HT-29 (cell line): ENCODE results near the gene EXOC4. TPM values are rescaled to one million over a fixed set of nuclear protein-coding genes. Genes with fewer than 3 reads are reported as not detected.

ENCODE experiments used
- DNase-seq: peaks from one replicate; pipeline ENCODE4 v3.0.0-alpha.2; 2015; ENCODE audit warnings: low spot score
- total RNA-seq: library from RNA; depleted of rRNA; stranded (reverse); fragments of >200 nt; shearing (Covaris generic); gene quantifications from 2 replicates; pipeline ENCODE4 v1.2.3, GENCODE V29; 2014

EXOC4 gene
- total RNA-seq, 1 experiment from 2014 or later = 59.8 TPM

DNA sequence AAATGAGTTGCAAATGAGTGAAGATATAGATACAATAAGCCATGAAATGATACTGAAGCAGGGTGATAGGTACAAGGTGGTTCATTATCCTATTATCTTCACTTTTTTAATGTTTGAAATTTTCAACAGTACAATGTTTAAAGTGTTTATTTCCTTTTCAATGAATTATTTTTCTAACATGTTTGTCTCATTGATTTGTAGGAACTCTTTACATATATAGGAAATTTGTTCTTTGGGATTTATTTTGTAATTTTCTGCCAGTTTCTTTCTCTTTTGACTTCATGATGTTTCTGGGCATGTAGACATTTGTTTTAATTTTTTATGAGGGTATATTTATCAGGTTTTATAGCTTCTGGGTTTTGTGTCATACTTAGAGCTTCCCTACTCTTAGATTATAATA lies 108.9 kb downstream of the EXOC4 start:
- DNase-seq = no peak

DNA sequence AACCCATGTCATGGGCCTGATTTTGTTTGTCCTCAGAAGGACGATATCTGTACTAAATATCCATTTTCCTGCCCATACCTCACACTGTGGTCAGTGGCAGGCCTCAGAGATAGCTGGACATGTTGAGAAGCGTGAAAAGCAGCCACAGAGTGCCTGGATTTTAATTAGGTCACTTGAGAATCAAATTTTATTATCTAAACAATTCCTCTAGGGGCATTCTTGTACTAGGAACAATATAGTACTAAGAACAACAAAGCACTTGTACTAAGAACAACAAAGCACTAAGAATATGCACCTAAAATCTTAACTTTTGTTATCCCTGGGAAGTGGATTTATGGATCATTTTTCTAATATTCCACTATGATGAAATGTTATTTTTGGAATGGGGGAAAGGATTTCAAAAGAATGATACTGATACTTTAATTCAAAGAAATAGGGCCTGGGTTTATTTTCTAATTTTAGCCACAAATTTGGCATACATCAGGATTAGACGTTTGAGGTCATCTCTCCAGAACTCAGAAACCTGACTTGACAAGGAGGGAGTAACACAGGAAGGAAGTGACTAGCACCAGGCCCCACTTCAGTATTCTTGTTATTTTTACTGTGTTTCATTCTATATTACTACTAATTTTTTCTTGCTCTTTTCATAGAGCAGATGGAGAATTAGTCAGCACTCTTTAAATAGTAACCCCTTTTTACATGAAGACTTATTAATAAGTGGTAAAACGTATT lies 112.2 kb downstream of the EXOC4 start:
- DNase-seq = no peak

DNA sequence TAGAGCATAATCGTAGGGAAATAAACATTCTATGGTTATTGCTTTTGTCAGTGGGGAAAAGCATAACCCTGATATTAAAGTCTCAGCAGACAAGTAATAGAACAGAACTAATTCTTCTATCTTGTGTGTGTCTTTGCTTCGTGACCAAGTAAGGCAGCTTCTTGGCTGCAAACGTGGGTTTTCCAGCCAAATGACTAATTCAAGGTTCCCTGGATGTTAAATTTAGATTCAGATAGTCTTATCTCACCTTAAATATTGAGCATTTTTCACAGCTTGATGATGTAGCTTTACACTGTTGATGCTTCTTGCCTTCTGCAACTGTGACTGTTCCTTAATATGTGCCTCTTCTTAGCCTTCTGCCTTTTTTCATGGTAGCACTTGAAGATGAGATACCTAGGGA lies 113.0 kb downstream of the EXOC4 start:
- DNase-seq = no peak

DNA sequence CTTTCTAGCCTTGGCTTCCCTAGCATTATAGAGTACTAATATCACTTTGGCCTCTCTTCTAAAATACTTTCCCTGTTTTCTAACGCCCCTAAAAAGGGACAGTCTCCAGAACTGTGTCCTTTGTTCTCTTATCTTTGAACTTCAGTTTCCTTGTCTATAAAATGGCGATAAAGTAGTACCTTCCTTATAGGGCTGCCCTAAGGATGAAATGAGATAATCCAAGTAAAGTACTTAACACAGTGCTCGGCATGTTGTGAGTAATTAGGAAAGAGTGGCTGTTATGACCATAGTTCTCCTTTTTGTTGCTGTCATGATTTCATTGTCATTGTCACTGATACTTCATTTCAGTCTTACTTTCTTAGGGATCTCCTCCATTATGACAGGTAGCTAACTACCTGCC lies 114.7 kb downstream of the EXOC4 start:
- no peak for DNase-seq

DNA sequence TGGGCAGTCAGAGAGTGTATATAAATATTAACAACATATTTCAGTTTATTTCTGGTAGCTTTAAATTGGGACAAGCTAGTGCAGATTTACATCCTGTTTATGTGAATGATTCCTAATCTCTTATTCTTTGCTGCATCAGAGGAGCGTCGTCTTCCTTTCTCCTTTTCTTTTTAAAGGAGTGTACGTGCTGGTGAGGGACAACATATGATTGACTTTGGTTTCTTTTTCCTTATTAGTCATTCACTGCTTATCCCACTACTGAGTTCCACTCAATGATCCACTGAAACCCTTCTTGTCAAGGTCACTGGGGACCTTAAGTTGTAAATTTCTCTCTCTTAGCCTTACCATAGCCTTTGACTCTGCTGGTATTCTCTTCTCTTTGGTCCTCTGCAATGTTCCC lies 116.3 kb downstream of the EXOC4 start:
- no peak for DNase-seq

DNA sequence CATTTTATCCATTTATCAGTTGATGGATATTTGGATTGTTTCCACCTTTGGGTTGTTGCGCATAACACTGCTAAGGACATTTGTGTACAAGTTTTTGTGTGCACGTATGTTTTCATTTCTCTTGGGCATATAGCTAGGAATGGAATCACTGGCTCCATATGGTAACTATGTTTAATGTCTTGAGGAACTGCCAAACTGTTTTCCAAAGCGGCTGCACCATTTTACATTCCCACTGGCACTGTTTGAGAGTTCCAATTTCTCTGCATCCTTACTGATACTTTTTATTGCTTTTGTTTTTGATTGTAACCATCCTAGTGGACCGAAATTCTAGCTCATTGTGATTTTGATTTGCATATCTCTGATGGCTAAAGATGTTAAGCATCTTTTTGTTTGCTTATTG lies 118.7 kb downstream of the EXOC4 start:
- no peak for DNase-seq

DNA sequence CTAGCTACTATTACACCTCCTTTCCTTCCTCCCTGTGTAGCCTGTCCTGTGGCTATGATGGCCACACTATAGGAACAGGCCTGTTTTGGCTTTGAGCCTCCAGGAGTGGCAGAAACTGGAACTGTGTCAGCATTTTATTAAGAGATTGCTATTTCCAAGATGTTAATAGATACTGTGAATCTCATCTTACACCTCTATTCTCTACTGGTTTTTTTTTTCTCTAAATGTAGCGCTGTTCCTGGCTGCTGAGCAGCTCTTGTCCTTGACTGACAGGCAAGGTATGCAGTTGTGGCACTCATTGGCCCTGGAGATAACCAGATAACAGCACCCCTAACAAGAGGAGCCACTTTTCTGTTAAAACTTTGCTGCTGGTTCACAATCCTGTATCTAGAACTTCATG lies 119.5 kb downstream of the EXOC4 start:
- DNase-seq = no peak

DNA sequence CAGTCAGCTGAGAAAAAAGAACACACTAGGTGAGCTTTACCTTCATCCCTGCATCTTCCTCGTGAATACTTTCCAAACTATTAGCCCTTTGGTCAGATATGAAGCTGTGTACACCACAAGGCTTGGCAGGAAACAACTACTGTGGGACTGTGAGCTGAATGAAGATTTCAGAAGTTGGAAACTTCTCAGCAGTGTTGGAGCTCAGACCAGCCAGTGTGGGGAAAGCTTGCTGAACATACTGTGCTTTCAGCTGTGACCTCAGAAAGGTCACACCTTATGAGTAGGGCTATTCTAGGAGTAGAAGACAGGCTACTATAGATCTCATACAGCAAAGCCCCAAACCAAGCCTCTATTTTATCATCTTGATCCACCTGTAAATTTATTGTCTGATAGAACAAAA lies 123.6 kb downstream of the EXOC4 start:
- DNase-seq = no peak

DNA sequence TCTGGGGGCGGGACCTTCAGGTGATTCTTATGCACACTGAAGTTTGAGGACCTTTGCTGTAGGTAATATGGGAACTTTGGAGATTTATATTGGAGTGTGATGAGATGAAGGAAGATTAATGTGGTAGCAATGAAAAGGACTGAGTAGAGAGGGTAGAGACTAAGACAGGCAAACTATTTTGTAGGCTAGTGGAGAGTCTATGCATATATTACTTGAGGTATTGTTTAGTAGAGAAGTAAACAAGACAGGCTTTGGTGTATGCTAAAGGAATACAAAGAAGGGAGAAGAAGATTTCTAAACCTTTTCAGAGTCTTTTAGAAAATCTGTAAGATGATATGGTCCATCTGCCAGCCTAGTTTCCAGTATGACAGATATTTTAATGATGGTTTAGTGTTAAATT lies 129.1 kb downstream of the EXOC4 start:
- no peak for DNase-seq

DNA sequence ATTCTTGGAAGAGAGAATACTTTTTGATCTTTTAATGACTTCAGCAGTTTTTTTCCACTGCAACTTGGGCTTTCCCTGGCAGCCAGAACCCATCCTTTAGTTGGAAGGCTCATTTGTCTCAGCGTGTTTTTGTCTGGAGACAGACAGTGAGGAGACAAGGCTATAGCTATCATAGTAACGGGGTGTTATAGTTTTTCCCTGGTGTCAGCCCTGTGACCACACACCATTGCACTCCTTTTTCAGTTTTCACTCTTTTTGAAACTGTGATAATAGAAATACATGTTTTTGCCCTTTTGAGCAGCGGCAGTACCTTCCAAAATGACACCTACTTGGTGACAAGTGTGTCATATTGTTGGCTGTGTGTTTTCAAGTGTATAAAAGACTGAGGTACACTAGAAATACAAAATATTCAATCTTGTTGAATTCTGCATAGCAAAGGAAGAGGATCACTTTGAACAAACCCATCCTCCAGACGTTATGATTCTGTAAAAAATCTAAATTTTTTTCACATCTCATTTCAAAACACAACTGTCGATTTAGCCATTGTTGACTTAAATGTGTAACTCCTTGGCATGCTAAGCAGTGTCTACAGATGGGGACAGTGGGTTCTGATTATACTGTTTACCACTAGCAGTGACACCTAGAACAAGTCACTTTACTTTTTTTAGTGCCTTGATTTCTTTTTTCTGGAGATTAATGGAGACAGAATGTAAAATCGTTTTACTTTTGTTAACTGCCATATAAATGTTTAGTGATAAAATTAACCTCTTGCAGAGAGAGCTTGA lies 130.1 kb downstream of the EXOC4 start:
- DNase-seq = no peak

DNA sequence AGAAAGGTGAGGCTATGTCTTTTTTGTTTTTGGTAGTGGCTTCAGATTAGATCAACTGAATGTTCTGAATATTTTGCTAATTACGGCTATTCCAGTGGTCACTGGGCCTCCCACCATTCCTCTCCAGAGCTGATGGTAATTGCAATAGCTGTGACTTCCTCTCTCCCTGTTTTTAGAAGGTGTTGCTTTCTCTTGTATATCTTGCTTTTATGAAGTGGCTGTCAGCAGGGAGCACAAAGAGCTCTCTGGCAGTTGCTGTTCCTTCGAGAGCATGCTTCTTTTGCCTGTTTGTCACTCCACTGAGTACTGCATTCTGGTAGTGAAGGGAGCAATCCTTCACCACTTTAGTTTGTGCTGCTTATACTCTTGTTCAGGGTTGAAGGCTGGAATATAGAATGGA lies 133.3 kb downstream of the EXOC4 start:
- no peak for DNase-seq

DNA sequence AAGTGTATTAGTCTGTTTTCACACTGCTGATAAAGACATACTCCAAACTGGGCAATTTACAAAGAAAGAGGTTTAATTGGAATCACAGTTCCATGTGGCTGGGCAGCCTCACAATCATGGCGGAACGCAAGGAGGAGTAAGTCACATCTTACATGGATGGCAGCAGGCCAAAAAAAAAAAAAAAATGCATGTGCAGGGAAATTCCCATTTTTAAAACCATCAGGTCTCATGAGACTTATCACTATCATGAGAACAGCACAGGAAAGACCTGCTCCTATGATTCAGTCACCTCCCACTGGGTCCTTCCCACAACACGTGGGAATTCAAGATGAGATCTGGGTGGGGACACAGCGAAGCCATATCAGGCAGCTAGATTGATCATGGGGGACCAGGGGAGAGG lies 136.8 kb downstream of the EXOC4 start:
- no peak for DNase-seq

DNA sequence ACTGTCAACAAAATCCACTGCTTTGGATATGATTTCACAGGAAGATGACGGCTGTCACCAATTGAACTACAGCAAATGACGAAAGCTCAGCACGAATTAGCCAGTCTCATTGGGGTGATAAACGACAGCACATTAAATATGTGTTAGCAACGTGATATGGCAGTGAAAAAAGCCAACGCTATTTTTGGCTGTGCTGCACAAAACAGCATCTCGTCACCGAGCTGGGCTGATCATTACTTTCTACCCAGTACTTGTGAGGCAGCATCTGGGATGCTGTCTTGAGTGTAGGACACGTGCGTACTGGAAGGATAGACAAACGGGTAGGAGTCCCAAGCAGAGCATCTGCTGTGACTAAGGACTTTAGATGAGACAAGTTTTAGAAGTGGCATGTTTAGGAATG lies 138.3 kb downstream of the EXOC4 start:
- no peak for DNase-seq

DNA sequence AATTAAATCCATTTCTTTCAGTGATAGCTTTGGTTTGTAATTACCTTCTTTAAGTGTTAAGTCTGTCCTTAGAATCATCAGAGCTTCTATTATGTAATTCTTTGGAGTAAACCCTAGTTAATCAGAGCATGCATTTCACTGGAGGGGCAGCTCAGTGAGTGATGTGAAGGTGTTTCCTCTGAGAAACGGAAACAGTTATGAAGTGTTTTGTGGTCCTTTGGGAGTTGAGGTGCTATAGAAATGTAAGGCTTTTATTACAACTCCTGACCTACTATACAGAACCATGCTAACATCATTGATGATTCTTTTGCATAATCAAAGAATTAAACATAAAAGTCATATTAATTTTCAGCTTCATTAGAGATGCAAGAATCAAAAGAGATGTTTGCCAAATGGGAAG lies 141.5 kb downstream of the EXOC4 start:
- no peak for DNase-seq

DNA sequence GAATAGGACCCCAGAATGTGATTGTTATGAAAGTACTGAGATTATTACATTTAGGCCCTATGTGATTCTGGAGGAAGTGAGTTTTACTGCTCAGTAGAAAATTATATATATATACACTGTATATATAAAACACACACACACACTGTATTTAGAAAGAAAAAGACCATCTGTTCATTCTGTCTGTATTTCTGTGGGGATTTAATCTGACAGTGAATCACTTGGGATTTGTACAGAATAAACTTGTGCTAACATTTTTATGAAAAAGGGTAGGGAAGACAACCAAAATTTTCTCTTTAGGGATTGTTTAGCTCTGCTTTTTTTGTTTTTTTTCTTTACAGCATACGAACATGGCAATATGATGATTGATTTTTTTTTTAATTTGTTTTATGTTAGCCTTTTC lies 142.7 kb downstream of the EXOC4 start:
- no peak for DNase-seq

DNA sequence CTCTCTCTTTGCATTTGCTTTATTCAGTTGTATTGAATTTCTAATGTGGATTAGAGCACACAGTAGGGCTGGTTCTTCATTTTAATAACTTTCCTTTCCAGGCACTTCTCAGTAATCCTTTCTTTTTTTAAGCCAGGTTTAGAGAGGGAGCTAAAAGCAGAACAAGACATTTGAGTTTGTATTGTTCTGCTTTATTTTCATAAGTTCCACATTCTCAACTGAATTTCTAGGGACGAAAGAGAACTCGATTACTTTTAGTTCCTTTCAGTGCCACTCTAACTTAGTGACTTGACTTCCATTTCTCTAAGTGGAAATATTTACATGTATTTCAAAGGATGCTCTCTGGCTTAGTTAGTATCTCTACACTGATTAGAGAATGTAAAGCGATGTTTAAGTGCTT lies 145.6 kb downstream of the EXOC4 start:
- no peak for DNase-seq

DNA sequence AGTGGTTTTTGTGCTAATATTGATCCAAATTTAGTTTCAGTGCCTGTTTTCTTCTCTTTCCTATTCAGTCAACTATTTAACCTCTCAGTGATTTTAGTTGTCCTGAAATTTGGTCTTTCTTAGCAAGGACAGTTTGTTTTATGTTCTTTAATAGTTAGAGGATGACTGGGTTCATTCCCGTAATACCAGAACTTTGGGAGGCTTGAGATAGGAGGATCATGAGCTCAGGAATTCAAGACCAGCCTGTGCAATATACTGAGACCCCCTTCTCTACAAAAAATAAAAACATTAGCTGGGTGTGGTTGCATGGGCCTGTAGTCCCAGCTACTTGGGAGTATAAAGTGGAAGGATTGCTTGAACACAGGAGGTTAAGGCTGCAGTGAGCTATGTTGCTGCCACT lies 148.3 kb downstream of the EXOC4 start:
- DNase-seq = no peak

DNA sequence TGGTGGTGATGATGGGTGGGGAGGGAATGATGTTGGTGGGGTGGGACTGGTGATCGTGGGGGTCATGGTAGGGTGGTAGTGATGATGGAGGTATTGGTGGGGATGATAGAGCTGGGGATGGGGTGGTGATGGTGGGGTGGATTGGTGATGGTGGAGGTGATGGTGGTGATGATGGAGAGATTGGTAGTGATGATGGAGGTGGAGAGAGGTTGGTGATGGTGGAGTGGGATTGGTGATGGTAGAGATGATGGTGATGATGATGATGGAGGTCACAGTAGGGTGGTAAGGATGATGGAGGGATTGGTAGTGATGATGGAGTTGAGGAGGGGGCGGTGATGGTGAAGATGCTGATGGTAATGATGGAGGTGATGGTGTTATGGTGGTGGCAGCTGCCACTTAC lies 155.3 kb downstream of the EXOC4 start:
- no peak for DNase-seq

DNA sequence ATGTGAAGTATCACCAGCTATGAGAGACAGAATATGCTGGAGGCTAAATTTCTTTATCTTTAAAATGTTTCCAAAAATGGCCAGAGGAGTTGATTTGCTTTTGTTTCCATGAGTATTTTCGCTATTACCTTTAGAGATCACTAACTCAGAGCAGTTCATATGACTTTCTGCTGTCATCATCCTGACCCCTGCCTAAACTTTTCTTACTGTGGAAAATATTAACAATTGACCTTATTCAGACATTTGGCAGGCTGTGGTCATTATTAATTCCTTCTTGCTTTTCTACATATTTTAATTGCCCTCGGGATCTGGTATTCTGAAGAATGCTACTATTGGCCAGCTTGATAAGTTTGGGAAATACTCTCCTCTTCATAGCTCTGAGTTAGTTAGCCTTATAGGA lies 156.5 kb downstream of the EXOC4 start:
- DNase-seq = no peak

DNA sequence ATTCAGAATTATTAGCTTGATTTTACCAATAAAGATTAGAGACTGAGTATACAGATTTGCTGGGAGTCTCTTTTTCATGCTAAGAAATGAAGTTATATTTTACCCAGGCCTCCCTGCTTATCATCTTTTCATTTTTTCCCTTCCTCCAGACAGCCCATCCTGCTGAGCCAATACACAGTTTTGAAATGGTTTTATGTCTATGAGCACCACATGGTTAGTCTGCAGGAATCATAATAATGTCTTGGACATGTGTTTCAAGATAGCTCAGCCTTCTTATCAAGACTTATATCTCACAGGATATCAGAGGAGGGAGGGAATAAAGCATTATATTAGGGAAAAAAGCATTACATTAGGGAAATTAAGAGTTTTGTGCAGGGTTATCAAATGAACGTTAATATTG lies 157.1 kb downstream of the EXOC4 start:
- no peak for DNase-seq

DNA sequence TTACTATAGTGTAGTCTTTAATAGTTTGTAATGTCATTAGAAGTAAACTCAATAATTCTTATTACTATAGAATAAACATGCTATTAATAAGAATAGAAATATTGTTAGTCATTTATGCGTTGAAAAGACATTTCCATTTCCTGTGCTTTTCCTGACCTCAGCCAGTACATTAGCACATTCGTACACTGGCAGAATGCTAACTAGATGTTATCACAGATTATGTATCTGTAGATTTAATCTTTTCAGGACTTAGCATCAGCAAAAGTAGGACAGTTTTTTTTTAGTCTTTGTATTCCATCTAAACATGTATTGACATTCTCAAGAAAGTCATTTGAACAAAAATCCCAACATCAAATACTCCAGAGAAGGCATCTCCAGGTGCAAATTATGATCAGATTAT lies 158.5 kb downstream of the EXOC4 start:
- no peak for DNase-seq

DNA sequence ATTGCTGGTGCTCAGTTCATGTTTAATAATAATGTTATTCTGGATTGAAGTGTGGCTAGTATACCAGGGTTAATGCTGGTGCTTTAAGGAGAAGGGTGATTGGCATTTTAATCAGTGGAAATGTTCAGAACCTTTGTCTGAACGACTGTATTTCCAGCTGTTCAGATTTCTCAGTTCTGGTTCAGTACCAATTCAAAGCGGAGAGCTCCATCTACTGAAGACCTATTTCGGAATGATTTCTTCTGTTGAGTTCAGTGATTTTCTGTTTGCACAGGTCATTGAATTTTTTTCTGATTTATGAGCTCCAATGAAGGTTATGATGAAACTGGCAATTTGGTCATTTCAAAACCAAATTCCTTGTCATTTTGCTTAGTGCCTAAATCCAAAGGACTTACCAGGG lies 160.1 kb downstream of the EXOC4 start:
- DNase-seq = no peak

DNA sequence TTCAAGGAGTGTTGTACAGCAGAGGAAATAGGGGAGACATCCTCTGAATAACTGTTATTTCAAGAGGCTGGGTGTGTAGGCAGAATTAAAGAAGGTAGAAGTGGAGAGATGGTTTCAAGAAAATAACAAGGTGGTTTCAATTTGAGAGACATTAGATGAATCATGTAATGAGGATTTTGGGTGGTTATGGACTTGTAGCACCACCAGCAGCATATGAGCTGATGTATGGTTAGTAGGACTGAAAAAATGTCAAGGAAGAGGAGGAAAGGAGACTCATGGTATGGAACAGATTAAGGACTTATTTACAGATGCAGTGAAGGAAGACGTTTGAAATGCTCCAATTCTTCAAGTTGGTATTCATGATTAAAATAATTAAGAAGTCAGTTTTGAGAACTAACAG lies 166.2 kb downstream of the EXOC4 start:
- DNase-seq = no peak

DNA sequence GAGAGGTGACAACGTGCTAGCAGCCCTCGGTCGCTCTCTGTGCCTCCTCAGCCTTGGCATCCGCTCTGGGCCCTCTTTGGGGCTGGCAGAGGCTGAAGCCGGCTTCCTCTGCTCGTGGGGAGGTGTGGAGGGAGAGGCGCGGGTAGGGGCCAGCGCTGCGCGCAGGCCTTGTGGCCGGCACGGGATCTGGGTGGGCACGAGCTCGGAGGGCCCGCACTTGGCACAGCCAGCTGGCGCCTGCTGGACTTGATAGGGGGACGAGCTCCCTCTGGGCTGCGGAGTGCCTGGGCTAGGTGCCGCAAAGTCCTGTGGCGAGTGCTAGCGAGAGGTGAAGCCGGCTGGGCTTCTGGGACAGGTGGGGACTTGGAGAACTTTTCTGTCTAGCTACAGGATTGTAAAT lies 170.7 kb downstream of the EXOC4 start:
- DNase-seq = no peak
